Endothelial cell of umbilical vein (primary cell): ENCODE results near the gene PAGR1.

ENCODE experiments used
- CTCF ChIP-seq, 2 donors: IDR thresholded peaks; 1 replicate in 1 of 2; 2 replicates in 1 of 2; pipeline ENCODE4 v1.5.1; 2011; ENCODE audit warnings: low read length in 2 of 2, mild to moderate bottlenecking in 2 of 2, moderate library complexity in 2 of 2, control low read depth in 1 of 2, inconsistent platforms in 1 of 2, low read depth in 1 of 2; ENCODE audit not compliant: insufficient read depth in 1 of 2; ENCODE audit errors: extremely low read depth in 1 of 2
- EZH2 ChIP-seq: IDR thresholded peaks from 2 replicates; pipeline ENCODE4 v1.6.1; 2012; ENCODE audit warnings: borderline replicate concordance, low read depth, mild to moderate bottlenecking, moderate library complexity, low read length, inconsistent platforms; ENCODE audit not compliant: severe bottlenecking
- FOS ChIP-seq: IDR thresholded peaks from 2 replicates; pipeline ENCODE4 v1.6.1; 2011; ENCODE audit warnings: mild to moderate bottlenecking, low read length, moderate library complexity, borderline replicate concordance; ENCODE audit not compliant: insufficient read depth
- JUN ChIP-seq: IDR thresholded peaks from 2 replicates; pipeline ENCODE4 v1.6.1; 2011; ENCODE audit warnings: borderline replicate concordance, low read depth; ENCODE audit not compliant: insufficient read length, insufficient read depth
- MYC ChIP-seq: IDR thresholded peaks from one replicate; pipeline ENCODE4 v1.6.1; 2011; ENCODE audit warnings: mild to moderate bottlenecking, low read depth, low read length
- POLR2A ChIP-seq: IDR thresholded peaks from 2 replicates; pipeline ENCODE4 v1.6.1; 2012; ENCODE audit warnings: low read depth, mild to moderate bottlenecking, control low read depth, low read length
- POLR2AphosphoS5 ChIP-seq: IDR thresholded peaks from 2 replicates; pipeline ENCODE4 v1.6.1; 2012; ENCODE audit warnings: low read depth, mild to moderate bottlenecking, control low read depth, low read length, moderate library complexity; ENCODE audit not compliant: insufficient read depth
- TF ChIP-seq, protein P1 (sequence below): IDR thresholded peaks from 2 replicates; pipeline ENCODE4 v1.6.1; 2011; ENCODE audit not compliant: insufficient read depth, insufficient read length

DNA sequence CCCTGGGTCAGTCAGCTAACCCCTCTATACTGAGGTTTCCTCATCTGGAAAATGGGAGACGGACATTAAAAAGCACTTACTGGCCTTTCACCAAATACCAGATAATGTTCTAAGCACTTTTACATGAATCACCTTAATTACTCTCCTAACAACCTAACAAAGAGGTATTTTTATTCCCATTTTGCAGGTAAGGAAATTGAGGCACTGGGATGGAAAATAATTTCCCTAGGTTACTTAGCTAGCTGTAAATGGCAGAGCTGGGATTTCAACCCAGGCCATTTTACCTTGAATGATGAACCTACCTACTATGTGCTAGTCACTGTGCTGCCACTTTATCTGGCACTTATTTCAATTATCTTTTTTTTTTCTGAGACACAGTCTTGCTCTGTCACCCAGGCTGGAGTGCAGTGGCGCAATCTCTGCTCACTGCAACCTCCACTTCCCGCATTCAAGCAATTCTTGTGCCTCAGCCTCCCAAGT is 21.7 kb upstream of the PAGR1 start:
- TF ChIP-seq CTCF (IDR thresholded peaks at IDR 0.05; ENCODE audit: extremely low read depth in 1 of 2, insufficient read depth in 1 of 2, low read depth in 1 of 2, low read length in 2 of 2) (no peak), EZH2 (no peak), POLR2AphosphoS5 (no peak), POLR2A (no peak), JUN (no peak), FOS (no peak), MYC (no peak)
- TF ChIP-seq, protein P1, sequence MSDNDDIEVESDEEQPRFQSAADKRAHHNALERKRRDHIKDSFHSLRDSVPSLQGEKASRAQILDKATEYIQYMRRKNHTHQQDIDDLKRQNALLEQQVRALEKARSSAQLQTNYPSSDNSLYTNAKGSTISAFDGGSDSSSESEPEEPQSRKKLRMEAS, result no peak
